HG03457 (cell line): ENCODE results near the gene ANKDD1B.

Source experiments
- ATAC-seq: cut with Tn5 transposase; IDR thresholded peaks from one replicate; pipeline ENCODE4 v1.9.1; 2021; ENCODE audit warnings: moderate number of reproducible peaks; ENCODE audit not compliant: unreplicated experiment

The ANKDD1B gene

GRCh38 chr5:75616371-75616881 is 5.2 kb downstream of the ANKDD1B start:
- no peak for ATAC-seq

DNA sequence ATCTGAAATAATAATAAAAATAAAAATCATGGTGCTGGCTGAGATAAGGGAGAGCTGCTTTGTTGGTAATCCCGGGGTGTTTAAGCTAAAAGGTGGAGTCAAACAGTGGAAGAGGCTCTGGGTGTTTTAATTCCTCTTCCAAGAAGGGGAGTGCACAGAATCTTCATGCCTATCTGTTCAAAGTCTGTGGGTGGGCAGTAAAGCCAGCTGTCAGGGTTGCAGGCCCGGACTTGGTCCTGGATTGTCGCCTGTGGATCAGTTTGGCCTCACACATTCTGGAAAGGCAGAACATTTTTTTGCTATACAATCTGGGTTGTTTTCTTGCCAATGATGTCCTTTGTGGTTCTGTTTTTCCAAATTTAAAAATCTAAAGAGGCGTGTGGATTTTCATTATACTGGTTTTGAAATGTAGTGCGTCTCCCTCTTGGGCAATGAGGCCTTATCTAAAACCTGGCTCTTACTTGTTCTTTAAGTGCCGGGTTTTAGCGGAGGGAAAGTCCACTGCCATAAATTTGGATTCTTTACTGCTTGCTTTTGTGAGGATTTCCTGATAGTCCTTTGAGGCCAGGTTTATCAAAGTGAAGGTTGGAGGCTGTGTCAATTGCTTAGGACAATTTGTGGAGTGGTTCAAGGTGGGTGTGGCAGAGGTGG is 5.8 kb downstream of the ANKDD1B start:
- no peak for ATAC-seq

- ATAC-seq, result no peak
Observed at GRCh38 chr5:75617736-75618352, 6.6 kb downstream of the ANKDD1B start.

GRCh38 chr5:75620184-75620959 is 9.1 kb downstream of the ANKDD1B start:
- no peak for ATAC-seq

DNA sequence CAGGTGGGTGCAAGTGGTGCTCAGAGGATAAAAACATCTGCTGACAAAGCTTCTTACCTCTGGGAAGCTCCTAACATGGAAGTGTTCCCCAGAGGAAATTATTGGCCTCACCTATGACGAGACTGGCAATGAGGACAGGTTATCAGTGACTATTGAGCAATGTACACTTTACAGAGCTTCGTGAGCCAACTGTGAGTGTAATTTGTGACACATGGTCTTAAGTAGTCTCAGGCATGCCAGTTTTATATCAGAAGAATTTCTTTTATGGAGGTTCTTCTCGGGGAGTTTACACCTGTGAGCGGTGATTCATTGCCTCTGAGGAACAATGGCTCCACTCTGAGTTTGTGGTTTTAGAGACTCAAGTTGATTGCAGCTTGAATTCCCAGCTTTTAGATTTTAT is 11.3 kb downstream of the ANKDD1B start:
- no peak for ATAC-seq

- ATAC-seq, result no peak
Observed at GRCh38 chr5:75623846-75624245, 12.6 kb downstream of the ANKDD1B start.

- ATAC-seq, result no peak
Observed at GRCh38 chr5:75626959-75627358, 15.7 kb downstream of the ANKDD1B start.

GRCh38 chr5:75627801-75628200 is 16.5 kb downstream of the ANKDD1B start:
- no peak for ATAC-seq

DNA sequence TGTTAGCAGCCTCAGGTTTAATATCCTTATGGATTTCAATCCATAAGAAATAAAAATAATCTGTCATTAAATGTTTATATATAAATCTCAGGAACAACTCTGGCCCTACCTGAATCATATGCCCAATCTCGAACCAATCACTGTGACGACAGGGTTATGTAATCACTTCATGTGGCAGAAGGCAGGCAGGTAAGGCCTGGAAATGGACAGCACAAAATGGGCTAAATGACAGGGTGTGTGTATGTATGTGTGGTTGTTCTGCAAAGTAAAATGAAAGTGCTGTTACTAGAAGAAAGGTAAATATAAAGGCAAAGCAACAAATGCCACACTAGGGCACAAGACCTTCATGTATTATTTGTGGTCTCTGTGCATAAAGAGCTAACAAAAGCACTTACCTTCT is 19.6 kb downstream of the ANKDD1B start:
- ATAC-seq, result no peak

- ATAC-seq, result no peak
Observed at GRCh38 chr5:75632321-75632720, 21.1 kb downstream of the ANKDD1B start.

DNA sequence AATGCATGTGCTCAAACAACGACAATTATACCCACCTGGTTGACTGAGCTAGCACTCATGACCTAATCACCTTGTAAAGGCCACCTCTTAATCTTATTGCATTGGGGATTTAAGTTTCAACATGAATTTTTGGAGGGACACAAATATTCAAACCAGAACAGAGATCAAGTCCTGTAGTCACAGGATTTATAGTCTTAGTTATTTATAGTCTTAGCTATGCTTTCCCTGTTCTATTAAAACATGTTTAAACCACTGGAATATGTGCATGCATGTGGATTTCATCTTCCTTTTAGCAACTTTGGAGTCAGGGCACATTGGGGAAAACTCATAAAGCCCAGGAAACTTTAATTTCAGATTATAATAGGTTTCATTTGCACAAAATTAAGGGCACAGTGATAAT is 26.7 kb downstream of the ANKDD1B start:
- no peak for ATAC-seq

DNA sequence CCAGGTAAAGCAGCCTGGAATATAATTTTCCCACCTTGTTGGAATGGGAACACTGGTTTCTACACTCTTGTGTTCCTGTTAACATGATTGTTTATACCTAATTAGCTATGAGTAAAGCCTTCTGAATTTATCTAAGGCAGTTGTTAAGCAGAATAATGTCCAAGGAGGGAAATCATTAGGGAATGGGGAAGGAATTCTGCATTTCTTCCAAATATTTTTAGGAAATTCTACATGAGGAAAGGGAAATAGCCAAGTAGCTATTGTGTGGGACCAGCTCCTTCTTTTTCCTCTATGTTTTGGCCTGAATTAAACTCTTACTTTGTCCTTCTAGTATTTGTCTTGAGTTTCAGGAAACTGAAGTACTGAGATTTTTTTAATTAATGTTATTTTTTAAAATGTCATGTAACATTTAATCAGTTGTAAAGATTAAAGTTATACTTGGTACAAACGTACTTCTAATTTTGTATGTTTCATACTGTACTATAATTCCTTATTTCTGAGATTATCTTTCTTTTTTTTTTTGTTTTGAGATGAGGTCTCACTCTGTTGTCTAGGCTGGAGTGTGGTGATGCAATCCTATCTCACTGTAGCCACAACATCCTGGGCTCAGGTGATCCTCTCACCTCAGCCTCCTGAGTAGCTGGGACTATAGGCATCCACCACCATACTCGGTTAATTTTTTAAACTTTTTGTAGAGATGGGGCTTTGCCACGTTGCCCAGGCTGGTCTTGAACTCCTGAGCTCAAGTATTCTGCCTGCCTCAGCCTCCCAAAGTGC is 28.5 kb downstream of the ANKDD1B start:
- no peak for ATAC-seq

DNA sequence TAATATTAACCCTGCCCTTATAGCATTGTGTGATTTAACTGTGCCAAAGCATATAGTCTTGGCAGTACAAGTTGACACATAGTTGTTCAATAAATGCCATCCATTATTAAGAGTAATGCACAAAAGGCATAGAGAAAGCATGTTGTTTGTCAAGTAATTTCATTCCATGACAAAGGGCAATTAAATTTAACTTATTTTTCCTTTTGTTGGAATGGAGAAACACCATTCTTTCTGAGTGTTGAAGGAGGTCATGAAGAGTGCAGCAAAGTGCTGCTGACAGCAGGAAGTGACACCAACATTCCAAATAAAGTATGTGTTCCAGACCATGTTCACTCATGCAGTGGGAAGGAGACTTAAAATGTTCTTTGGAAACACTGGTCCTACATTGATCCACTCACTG is 29.1 kb downstream of the ANKDD1B start:
- no peak for ATAC-seq

DNA sequence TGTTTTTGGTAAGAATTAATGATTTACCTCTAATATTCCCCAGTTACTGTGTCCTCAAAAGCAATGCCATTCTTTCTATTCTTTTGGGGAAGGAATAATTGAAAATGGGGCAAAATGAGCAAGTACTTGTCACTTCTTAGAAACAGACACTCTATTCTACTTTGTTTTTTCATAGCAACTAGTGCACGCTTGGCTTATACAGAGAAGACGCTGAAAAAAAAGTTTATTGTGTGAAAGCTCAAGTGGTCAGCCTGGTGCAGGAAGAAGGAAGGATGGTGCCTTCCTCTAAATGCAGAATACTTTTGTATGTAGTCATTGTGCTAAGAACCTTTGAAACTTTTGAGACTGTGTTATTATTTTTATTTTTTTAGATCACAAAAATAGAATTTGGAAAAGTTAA is 29.6 kb downstream of the ANKDD1B start:
- no peak for ATAC-seq

- no peak for ATAC-seq
Observed at GRCh38 chr5:75648712-75649111, 37.5 kb downstream of the ANKDD1B start.

DNA sequence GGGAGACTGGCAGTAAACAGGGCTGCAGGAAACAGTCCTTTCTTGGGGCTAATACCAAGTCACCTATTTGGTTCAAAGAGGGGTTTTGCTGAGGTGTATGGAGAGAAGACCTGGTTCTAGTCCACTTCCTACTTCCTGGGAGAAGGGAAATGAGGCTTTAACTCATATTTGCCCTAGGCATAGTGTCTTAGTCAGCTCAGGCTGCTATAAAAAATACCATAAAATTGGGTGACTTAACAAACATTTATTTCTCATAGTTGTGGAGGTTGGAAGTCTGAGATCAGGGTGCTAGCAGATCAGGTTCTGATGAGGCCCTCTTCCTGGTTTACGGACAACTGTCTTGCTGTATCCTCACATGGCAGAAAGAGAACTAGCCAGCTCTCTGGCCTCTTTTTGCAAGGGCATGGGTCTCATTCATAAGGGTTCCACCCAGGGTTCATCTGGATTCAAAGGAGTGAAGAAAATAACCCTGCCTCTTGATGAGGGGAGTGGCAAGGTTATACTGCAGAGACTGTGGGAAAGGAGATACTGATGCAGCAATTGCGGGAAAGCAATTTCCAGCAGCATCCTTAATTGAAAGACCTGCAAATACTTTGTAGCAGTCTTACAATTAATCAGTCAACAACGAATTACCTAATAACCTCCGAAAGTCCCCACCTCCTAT is 40.5 kb downstream of the ANKDD1B start:
- ATAC-seq, result no peak

GRCh38 chr5:75653521-75653920 is 42.3 kb downstream of the ANKDD1B start:
- ATAC-seq, result no peak

- ATAC-seq, result no peak
Observed at GRCh38 chr5:75654693-75655295, 43.5 kb downstream of the ANKDD1B start.

DNA sequence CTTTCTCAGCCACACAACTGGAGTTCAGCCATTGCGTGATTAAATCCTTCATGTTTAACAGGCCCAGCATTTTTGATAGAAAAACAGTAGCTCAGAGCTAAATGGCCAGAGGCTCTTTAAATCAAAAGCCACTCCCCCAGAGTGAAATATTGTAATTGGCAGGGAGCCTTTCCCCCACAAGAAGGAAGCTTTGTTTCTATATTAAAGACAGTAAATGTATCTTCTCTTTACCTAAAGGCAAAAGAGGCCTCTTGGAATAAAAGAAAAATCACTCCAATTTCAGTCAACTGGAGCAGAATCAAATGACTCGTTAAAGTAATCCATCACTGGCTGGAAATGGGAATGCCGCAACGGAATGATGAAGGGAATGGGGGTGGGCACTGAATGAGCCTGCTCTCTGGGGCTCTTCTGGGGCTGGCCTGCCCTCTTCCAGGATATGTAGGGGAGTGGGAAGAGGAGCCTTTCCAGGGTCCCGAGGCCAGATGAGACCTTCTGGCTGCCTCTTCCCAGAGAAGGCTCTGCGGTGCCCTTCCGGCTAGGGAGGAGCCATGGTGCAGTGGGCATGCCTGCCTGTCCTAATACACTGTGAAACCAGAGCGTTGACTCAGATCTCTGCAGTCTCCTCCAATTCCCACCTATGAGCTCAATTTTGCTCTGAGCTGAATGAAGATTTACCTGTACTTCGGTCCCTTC is 45.2 kb downstream of the ANKDD1B start:
- no peak for ATAC-seq
